ENCODE data around the gene OASL.
"Not testable (repeated sequence)": the region's sequence is repeated elsewhere in the genome, so short reads cannot be mapped to it uniquely, and the experiment has no call there.

Gene OASL

GRCh38 chr12:121038861-121039668 is at the start of gene OASL:
Gene OASL, minus strand, starts transcription at chr12:121039246. Its CDS starts 275 bp downstream, at chr12:121038971.
- DNase-seq = peak; percentile 87

- DNase-seq = no peak
Observed at GRCh38 chr12:121088195-121088585, 49.1 kb upstream of the OASL start.

DNA sequence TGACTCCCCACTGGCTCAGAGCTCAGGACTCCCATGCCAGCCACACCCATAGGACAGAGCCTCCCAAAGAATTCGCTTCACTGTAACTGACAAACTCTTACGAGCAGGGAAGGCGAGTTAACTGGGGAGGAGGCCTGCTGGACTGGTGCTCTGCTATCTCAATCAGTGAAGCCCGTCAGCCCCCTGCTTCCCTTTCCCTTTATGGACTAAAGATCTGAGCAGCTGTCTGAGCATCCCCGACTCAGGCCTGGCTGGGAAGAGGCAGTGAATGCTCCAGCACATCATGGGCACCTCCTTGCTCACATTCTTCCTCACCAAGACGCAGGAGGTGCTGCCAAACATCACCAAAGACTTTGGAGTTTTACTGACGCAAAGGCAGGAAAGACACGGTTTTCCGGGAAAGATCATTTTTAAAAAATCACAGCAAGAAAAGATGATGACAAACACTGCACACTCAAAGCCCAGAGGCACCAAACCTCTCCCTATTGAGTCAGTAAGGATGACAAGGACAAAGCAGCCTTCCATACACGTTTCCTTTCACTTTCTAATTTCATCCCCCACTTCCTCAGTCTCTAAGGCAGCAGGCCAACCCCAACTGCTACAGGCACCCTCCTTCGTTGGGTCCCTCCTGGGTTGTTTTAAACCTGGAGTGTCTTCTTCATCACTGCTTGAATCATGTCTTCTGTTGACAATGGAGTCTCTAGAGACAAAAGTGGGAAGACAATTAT is 48.6 kb upstream of the OASL start:
- DNase-seq = no peak

- no peak for DNase-seq
Observed at GRCh38 chr12:121086781-121087295, 47.8 kb upstream of the OASL start.

GRCh38 chr12:121085506-121086353 is 46.7 kb upstream of the OASL start:
- no peak for DNase-seq

DNA sequence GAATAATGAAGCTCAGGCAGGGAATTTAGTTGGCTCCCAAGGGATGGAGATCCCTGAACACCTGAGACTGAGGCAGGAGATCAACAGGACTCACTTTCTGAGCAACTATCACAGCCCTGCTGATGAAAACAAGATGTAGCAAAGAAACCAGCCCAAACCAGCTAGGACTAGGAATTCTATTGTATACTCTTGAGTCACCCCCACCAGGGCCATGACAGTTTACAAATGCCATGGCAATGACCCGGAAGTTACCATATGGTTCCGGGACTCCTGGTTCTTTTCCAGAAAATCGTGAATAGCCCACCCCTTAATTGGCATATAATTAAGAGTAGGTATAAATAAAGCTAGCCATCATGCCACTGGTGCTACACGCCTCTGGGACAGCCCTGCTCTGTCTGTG is 46.0 kb upstream of the OASL start:
- no peak for DNase-seq

DNA sequence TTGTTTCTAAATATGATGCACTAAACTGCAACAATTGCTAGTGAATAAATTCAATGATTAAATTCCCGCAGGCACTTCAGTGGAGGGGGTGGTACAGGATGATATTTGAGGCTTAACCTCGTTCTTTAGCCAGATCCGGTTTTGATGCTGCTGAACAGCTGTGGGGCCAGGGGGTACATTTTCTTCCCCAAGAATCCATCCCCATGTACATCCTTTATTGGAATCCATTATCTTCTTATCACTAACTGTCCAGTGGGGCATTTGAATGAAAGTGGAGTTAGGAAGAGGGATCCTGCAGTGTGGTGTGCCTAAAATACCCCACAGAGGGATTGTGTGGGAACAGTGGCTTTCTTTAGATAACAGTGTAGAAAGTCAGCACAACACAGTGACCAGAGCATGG is 45.2 kb upstream of the OASL start:
- DNase-seq = no peak

DNA sequence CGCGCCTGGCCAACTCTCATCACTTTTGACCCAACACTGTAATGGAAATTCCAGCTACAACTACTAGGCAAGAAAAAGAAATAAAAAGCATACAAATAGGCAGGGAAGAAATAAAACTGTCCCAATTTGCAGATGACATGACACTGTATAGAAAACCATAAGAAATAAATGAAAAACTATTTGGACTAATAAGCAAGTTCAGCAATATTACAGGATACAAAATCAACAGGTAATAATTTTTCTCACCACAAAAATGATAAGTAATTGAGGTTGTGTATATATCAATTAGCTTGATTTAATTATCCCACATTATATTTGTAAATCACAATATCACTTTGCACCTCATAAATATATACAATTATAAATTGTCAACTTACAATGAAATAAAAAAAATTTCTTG is 41.9 kb upstream of the OASL start:
- DNase-seq = no peak

DNA sequence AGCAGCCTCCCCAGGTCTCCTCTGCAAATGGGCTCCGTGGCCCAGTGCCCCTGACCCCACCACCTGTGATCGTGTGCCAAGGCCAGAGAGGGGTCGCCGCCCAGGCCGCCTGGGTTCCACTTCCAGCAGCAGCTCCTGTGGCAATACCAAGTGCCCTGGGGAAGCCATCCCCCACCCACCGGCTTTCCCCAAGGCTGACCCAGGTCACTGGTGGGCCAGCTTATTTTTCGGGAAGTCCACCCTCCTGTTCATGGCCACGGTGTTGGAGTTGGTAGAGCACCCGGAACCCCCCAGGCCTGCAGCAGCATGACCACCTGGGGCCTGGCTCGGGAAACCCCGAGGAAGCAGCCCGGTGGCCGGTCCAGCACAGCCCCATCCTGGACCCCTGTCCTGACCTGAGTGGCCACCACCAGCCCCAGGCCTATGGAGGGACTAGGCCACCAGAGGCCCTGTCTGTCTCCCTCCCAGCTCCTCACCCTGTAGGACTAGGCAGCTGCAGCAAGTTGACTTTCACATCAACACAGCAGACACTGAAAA is 40.8 kb upstream of the OASL start:
- no peak for DNase-seq

DNA sequence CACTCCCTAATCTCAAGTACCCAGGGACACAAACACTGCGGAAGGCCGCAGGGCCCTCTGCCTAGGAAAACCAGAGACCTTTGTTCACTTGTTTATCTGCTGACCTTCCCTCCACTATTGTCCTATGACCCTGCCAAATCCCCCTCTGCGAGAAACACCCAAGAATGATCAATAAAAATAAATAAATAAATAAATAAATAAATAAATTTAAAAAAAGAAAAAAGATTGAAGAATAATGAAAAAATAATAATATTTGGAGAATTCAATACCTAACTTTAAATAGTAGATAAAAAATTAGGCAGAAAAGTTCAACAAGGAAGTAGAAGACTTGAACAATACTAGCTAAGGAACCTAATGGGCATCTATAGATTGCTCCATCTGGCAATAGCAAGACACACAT is 38.4 kb upstream of the OASL start:
- not testable (repeated sequence) for DNase-seq

DNA sequence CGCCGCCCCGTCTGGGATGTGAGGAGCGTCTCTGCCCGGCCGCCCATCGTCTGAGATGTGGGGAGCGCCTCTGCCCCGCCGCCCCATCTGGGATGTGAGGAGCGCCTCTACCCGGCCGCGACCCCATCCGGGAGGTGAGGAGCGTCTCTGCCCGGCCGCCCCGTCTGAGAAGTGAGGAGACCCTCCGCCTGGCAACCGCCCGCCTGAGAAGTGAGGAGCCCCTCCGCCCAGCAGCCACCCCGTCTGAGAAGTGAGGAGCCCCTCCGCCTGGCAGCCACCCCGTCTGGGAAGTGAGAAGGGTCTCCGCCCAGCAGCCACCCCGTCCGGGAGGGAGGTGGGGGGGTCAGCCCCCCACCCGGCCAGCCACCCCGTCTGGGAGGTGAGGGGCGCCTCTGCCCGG is 36.9 kb upstream of the OASL start:
- not testable (repeated sequence) for DNase-seq

DNA sequence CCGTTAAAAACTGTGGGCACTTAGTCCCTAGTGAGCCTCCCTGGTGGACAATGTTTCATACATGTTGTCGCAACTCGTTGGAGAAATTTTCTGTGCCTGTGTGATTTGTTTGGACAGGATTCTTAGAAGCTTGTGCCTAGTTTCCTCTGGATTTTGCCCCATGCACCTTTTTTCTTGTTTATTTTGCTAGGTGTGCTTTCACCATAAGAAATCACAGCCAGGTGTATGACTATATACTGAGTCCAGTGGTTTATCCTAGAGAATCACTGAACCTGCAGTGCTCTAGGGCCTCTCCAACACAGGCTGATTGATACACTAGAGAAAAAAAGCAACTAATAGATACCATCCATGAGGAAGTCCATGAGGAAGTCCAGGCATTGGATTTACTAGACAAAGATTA is 33.1 kb upstream of the OASL start:
- DNase-seq = no peak

GRCh38 chr12:121069206-121069605 is 30.2 kb upstream of the OASL start:
- no peak for DNase-seq

DNA sequence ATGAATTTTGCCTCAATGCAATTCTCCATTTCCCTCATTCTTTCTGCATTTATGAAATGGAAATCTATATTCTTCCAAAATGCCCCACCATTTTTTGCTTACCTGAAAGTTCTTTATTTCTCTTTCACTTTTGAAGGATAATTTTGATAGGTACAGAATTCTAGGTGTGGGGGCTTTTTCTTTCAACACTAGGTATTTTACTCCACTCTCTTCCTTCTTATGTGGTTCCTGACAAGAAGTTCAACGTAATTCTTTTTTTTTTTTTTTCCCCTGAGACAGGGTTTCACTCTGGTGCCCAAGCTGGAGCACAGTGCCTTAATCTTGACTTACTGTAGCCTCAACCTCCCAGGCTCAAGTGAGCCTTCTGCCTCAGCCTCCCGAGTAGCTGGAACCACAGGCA is 26.3 kb upstream of the OASL start:
- no peak for DNase-seq

- DNase-seq = not testable (repeated sequence)
Observed at GRCh38 chr12:121064586-121064985, 25.5 kb upstream of the OASL start.

DNA sequence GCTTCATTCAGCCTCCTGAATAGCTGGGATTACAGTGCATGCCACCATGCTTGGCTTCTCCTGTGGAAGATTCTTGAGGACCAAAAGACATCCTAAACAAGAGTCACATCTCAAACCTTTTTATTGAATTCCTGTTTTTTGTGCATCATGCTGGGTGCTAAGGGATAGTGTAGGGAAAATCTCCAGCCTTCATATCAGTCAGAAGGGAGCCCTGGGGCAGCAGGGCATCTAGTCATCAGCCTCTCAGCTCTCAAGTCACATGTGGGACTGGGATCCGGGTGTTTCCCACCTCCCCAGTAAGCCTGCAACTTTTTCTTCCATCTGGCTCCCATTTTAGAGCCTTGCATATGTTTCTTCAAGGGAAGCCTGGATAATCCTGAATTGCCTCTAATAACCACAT is 25.1 kb upstream of the OASL start:
- DNase-seq = no peak

GRCh38 chr12:121062391-121063045 is 23.5 kb upstream of the OASL start:
- no peak for DNase-seq

GRCh38 chr12:121061831-121062230 is 22.8 kb upstream of the OASL start:
- no peak for DNase-seq

GRCh38 chr12:121060149-121061001 is 21.3 kb upstream of the OASL start:
- DNase-seq = peak; percentile 86

DNA sequence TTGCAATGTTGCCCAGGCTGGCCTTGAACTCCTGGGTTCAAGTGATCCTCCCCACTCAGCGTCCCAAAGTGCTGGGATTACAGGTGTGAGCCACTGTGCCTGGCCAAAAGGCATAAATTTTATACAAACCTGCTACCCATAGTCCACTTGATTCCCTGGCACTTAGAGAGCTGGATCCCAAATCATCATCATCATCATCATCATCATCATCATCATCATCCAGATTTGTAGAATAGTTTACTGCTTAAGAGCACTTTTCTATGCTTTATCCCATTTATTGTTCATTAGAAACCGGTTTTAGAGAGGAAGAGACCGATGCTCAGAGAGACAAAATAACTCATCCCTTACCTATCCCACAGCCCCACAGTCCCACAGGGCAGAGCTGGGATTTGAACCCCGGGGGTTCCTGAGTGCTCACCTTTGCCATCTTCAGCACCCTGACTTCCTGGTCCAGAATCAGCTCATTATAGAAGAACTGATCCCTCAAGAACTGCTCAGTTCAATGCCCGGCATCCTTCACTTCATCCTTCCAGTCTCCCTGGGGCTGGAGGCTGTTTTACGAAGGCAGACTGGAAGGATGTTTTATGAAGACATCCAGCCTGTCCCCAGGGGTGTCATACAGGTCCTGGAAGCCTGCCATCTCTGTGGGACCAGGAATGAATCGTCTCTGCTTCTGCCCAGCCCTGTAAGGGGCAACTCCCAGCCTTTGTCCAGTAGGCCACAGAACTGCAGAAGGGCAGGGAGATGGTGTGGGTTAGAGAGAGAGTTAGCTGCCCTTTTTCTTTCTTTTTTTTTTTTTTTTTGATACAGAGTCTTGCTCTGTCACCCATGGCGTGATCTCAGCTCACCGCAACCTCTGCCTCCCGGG is 20.2 kb upstream of the OASL start:
- DNase-seq = no peak

Measured in CD4-positive, alpha-beta T cell treated with Interleukin-17A for 1 hour (primary cell).